A172 (cell line): ENCODE data around the gene NBAS. TPM values are rescaled to one million over a fixed set of nuclear protein-coding genes. Genes with fewer than 3 reads are reported as not detected.
"Not testable (repeated sequence)": the region's sequence is repeated elsewhere in the genome, so short reads cannot be mapped to it uniquely, and the experiment has no call there.

ENCODE experiments used
- DNase-seq: peaks from one replicate; pipeline ENCODE4 v3.0.0-alpha.2; 2015; ENCODE audit warnings: low spot score
- total RNA-seq: library from RNA; depleted of rRNA; stranded (reverse); fragments of >200 nt; shearing (Covaris generic); gene quantifications from 2 replicates; pipeline ENCODE4 v1.2.3, GENCODE V29; 2014

The NBAS gene
- total RNA-seq, 1 experiment from 2014 or later, result 39.0 TPM

GRCh38 chr2:15363142-15363541 lies 198.0 kb downstream of the NBAS start:
- peak; percentile 37 for DNase-seq

- peak; percentile 71 for DNase-seq
Observed at GRCh38 chr2:15359716-15360531, 201.2 kb downstream of the NBAS start.

- DNase-seq, result no peak
Observed at GRCh38 chr2:15357922-15358321, 203.2 kb downstream of the NBAS start.

- no peak for DNase-seq
Observed at GRCh38 chr2:15357186-15357585, 203.9 kb downstream of the NBAS start.

- no peak for DNase-seq
Observed at GRCh38 chr2:15355386-15355785, 205.7 kb downstream of the NBAS start.

GRCh38 chr2:15354596-15355366 lies 206.4 kb downstream of the NBAS start:
- DNase-seq, result no peak

- no peak for DNase-seq
Observed at GRCh38 chr2:15352363-15352762, 208.8 kb downstream of the NBAS start.

- no peak for DNase-seq
Observed at GRCh38 chr2:15348636-15349035, 212.5 kb downstream of the NBAS start.

- no peak for DNase-seq
Observed at GRCh38 chr2:15348045-15348444, 213.1 kb downstream of the NBAS start.

- no peak for DNase-seq
Observed at GRCh38 chr2:15346624-15347023, 214.5 kb downstream of the NBAS start.

GRCh38 chr2:15337996-15338666 lies 223.0 kb downstream of the NBAS start:
- peak; percentile 8 for DNase-seq

- DNase-seq, result no peak
Observed at GRCh38 chr2:15334644-15335326, 226.3 kb downstream of the NBAS start.

- DNase-seq, result no peak
Observed at GRCh38 chr2:15331787-15332186, 229.3 kb downstream of the NBAS start.

- no peak for DNase-seq
Observed at GRCh38 chr2:15325296-15325695, 235.8 kb downstream of the NBAS start.

GRCh38 chr2:15323227-15323626 lies 237.9 kb downstream of the NBAS start:
- no peak for DNase-seq

- not testable (repeated sequence) for DNase-seq
Observed at GRCh38 chr2:15321481-15321880, 239.7 kb downstream of the NBAS start.

GRCh38 chr2:15316370-15316814 lies 244.7 kb downstream of the NBAS start:
- no peak for DNase-seq

GRCh38 chr2:15315411-15315810 lies 245.7 kb downstream of the NBAS start:
- no peak for DNase-seq

GRCh38 chr2:15313657-15314056 lies 247.5 kb downstream of the NBAS start:
- peak; percentile 64 for DNase-seq

- DNase-seq, result no peak
Observed at GRCh38 chr2:15311926-15312325, 249.2 kb downstream of the NBAS start.

GRCh38 chr2:15311201-15311907 lies 249.8 kb downstream of the NBAS start:
- DNase-seq, result no peak
